NCI-H69 (cell line): ENCODE results near the gene ABHD12B.
"Not testable (repeated sequence)": the region's sequence is repeated elsewhere in the genome, so short reads cannot be mapped to it uniquely, and the experiment has no call there.

ENCODE experiments used
- DNase-seq: peaks from one replicate; lab custom pipeline; 2025; lab: John Stamatoyannopoulos, UW

The ABHD12B gene

GRCh38 chr14:50935126-50936015 is 63.5 kb downstream of the ABHD12B start:
- DNase-seq, result no peak

GRCh38 chr14:50936016-50936340 is 64.1 kb downstream of the ABHD12B start:
- DNase-seq, result no peak

GRCh38 chr14:50936882-50937281 is 65.0 kb downstream of the ABHD12B start:
- DNase-seq, result no peak

- DNase-seq, result no peak
Observed at GRCh38 chr14:50937325-50937724, 65.5 kb downstream of the ABHD12B start.

- DNase-seq, result no peak
Observed at GRCh38 chr14:50937800-50938199, 65.9 kb downstream of the ABHD12B start.

- DNase-seq, result no peak
Observed at GRCh38 chr14:50941151-50941550, 69.3 kb downstream of the ABHD12B start.

- DNase-seq, result not testable (repeated sequence)
Observed at GRCh38 chr14:50941638-50942037, 69.8 kb downstream of the ABHD12B start.

- DNase-seq, result peak; percentile 27
Observed at GRCh38 chr14:50943261-50943942, 71.5 kb downstream of the ABHD12B start.

- DNase-seq, result peak; percentile 86
Observed at GRCh38 chr14:50943943-50944646, 72.2 kb downstream of the ABHD12B start, which contains the start of gene PYGL. TSS of gene PYGL (minus strand) at chr14:50944483. CDS start at chr14:50944403, 80 bp downstream.

- peak; percentile 87 for DNase-seq
Observed at GRCh38 chr14:50944647-50945413, 73.0 kb downstream of the ABHD12B start.

- no peak for DNase-seq
Observed at GRCh38 chr14:50946234-50946935, 74.5 kb downstream of the ABHD12B start.

GRCh38 chr14:50947446-50947845 is 75.6 kb downstream of the ABHD12B start:
- peak; percentile 21 for DNase-seq

- no peak for DNase-seq
Observed at GRCh38 chr14:50948205-50948604, 76.4 kb downstream of the ABHD12B start.

- no peak for DNase-seq
Observed at GRCh38 chr14:50951032-50951431, 79.2 kb downstream of the ABHD12B start.

GRCh38 chr14:50953502-50953901 is 81.6 kb downstream of the ABHD12B start:
- DNase-seq, result no peak
